H9 (cell line): Measurements from ENCODE around the gene DHRSX. TPM values are rescaled to one million over a fixed set of nuclear protein-coding genes. Genes with fewer than 3 reads are reported as not detected.

Experiments
- DNase-seq: peaks from one replicate; pipeline ENCODE4 v3.0.0-alpha.2; 2017
- H2AFZ ChIP-seq: one replicate; pipeline ENCODE4 v1.6.1; 2013; ENCODE audit warnings: mild to moderate bottlenecking, low read length, control low read depth, moderate library complexity
- H2AK5ac ChIP-seq: 2 replicates; pipeline ENCODE4 v1.6.1; 2013; ENCODE audit warnings: low read length, control low read depth, mixed read lengths; ENCODE audit not compliant: insufficient read length
- H2BK120ac ChIP-seq: one replicate; pipeline ENCODE4 v1.6.1; 2013; ENCODE audit warnings: low read depth, mild to moderate bottlenecking, low read length, control low read depth, inconsistent platforms; ENCODE audit not compliant: poor library complexity, severe bottlenecking
- H2BK12ac ChIP-seq: 2 replicates; pipeline ENCODE4 v1.6.1; 2013; ENCODE audit warnings: low read length, control low read depth, mixed read lengths, low read depth; ENCODE audit not compliant: insufficient read length
- H2BK15ac ChIP-seq: 2 replicates; pipeline ENCODE4 v1.6.1; 2013; ENCODE audit warnings: low read depth, low read length, control low read depth
- H2BK20ac ChIP-seq: one replicate; pipeline ENCODE4 v1.6.1; 2013; ENCODE audit warnings: low read depth, mild to moderate bottlenecking, low read length, control low read depth, inconsistent platforms; ENCODE audit not compliant: poor library complexity, severe bottlenecking
- H2BK5ac ChIP-seq: 2 replicates; pipeline ENCODE4 v1.6.1; 2013; ENCODE audit warnings: low read length, control low read depth, mixed read lengths; ENCODE audit not compliant: insufficient read length
- H3K14ac ChIP-seq: 2 replicates; pipeline ENCODE4 v1.6.1; 2013; ENCODE audit warnings: low read length, control low read depth; ENCODE audit not compliant: insufficient read depth
- H3K18ac ChIP-seq: 2 replicates; pipeline ENCODE4 v1.6.1; 2013; ENCODE audit warnings: low read depth, mild to moderate bottlenecking, mixed read lengths, low read length, control low read depth; ENCODE audit not compliant: insufficient read length
- H3K23ac ChIP-seq: 2 replicates; pipeline ENCODE4 v1.6.1; 2013; ENCODE audit warnings: low read length, control low read depth, mixed read lengths, low read depth; ENCODE audit not compliant: insufficient read length
- H3K23me2 ChIP-seq: 2 replicates; pipeline ENCODE4 v1.6.1; 2013; ENCODE audit warnings: low read depth, mild to moderate bottlenecking, mixed read lengths, low read length, control low read depth; ENCODE audit not compliant: insufficient read length, poor library complexity, severe bottlenecking
- H3K27ac ChIP-seq: 2 replicates; pipeline ENCODE4 v1.5.1; 2013; ENCODE audit warnings: low read length, control low read depth, mixed read lengths, low read depth; ENCODE audit not compliant: insufficient read length
- H3K27me3 ChIP-seq: 2 replicates; pipeline ENCODE4 v1.6.1; 2013; ENCODE audit warnings: low read length, control low read depth, inconsistent platforms; ENCODE audit not compliant: insufficient read depth
- H3K4ac ChIP-seq: 2 replicates; pipeline ENCODE4 v1.6.1; 2013; ENCODE audit warnings: low read depth, mild to moderate bottlenecking, control low read depth, inconsistent platforms, low read length, moderate library complexity
- H3K4me1 ChIP-seq: 2 replicates; pipeline ENCODE4 v1.6.1; 2013; ENCODE audit warnings: low read length, control low read depth, inconsistent platforms; ENCODE audit not compliant: insufficient read depth
- H3K4me2 ChIP-seq: 2 replicates; pipeline ENCODE4 v1.6.1; 2013; ENCODE audit warnings: low read length, control low read depth, mixed read lengths; ENCODE audit not compliant: insufficient read length, insufficient read depth
- H3K56ac ChIP-seq: 2 replicates; pipeline ENCODE4 v1.6.1; 2013; ENCODE audit warnings: low read depth, mild to moderate bottlenecking, mixed read lengths, low read length, control low read depth; ENCODE audit not compliant: insufficient read length
- H3K79me1 ChIP-seq: 2 replicates; pipeline ENCODE4 v1.6.1; 2013; ENCODE audit warnings: low read depth, mild to moderate bottlenecking, moderate library complexity, low read length, control low read depth, inconsistent platforms; ENCODE audit not compliant: insufficient read depth, poor library complexity, severe bottlenecking
- H3K79me2 ChIP-seq: 2 replicates; pipeline ENCODE4 v1.6.1; 2013; ENCODE audit warnings: low read length, control low read depth, inconsistent platforms; ENCODE audit not compliant: insufficient read depth
- H3K9ac ChIP-seq: 2 replicates; pipeline ENCODE4 v1.6.1; 2013; ENCODE audit warnings: low read length, control low read depth, mixed read lengths; ENCODE audit not compliant: insufficient read length; ENCODE audit errors: extremely low read depth
- H3K9me3 ChIP-seq: one replicate; pipeline ENCODE4 v1.6.1; 2013; ENCODE audit warnings: low read depth, low read length, inconsistent platforms; ENCODE audit not compliant: control insufficient read depth
- H3T11ph ChIP-seq: one replicate; pipeline ENCODE4 v1.6.1; 2013; ENCODE audit warnings: mild to moderate bottlenecking, low read length, control low read depth, inconsistent platforms
- H4K20me1 ChIP-seq: one replicate; pipeline ENCODE4 v1.6.1; 2013; ENCODE audit not compliant: control insufficient read depth, insufficient read length, insufficient read depth
- H4K5ac ChIP-seq: 2 replicates; pipeline ENCODE4 v1.6.1; 2013; ENCODE audit warnings: low read depth, mild to moderate bottlenecking, mixed read lengths, low read length, control low read depth; ENCODE audit not compliant: insufficient read length
- H4K8ac ChIP-seq: replicated peaks from 2 replicates; pipeline ENCODE4 v1.6.1; 2013; ENCODE audit warnings: low read length, control low read depth, mixed read lengths, low read depth; ENCODE audit not compliant: insufficient read length
- H4K91ac ChIP-seq: 2 replicates; pipeline ENCODE4 v1.6.1; 2013; ENCODE audit warnings: low read depth, mild to moderate bottlenecking, moderate library complexity, mixed read lengths, low read length, control low read depth; ENCODE audit not compliant: insufficient read length
- H3K27ac Mint-ChIP-seq, 3 experiments: 2 replicates in 2 of 3; 3 replicates in 1 of 3; pipeline ENCODE4 v1.8.0; 2020 to 2021; ENCODE audit warnings: mixed read lengths in 3 of 3, mild to moderate bottlenecking in 1 of 3, moderate library complexity in 1 of 3
- H3K27me3 Mint-ChIP-seq: 2 replicates; pipeline ENCODE4 v1.8.0; 2021; ENCODE audit warnings: low read depth, mild to moderate bottlenecking, moderate library complexity, mixed read lengths
- H3K36me3 Mint-ChIP-seq, 3 experiments: 2 replicates in 2 of 3; 3 replicates in 1 of 3; pipeline ENCODE4 v1.8.0; 2020 to 2021; ENCODE audit warnings: low read depth in 3 of 3, mixed read lengths in 3 of 3; ENCODE audit not compliant: insufficient read depth in 1 of 3
- H3K4me1 Mint-ChIP-seq, 2 experiments: 2 replicates each; pipeline ENCODE4 v1.8.0; 2020; ENCODE audit warnings: mixed read lengths in 2 of 2
- H3K4me3 Mint-ChIP-seq, 2 experiments: 2 replicates in 1 of 2; 3 replicates in 1 of 2; pipeline ENCODE4 v1.8.0; 2020 to 2021; ENCODE audit warnings: mild to moderate bottlenecking in 2 of 2, mixed read lengths in 2 of 2, moderate library complexity in 1 of 2
- H3K9me3 Mint-ChIP-seq, 2 experiments: 2 replicates in 1 of 2; 3 replicates in 1 of 2; pipeline ENCODE4 v1.8.0; 2020; ENCODE audit warnings: mild to moderate bottlenecking in 2 of 2, mixed read lengths in 2 of 2, moderate library complexity in 1 of 2
- WGBS: extraction: QIAGEN DNeasy Blood & Tissue Kit; methylation state at CpG from one replicate; pipeline ENCODE4 v1.1.7; 2013; ENCODE audit warnings: missing lambda C conversion rate, low lambda C conversion rate, mixed read lengths; ENCODE audit not compliant: insufficient read length; ENCODE audit errors: extremely low coverage; 5-methylcytosine and 5-hydroxymethylcytosine counted together
- total RNA-seq: library from RNA; stranded (reverse); gene quantifications from 2 replicates; pipeline ENCODE4 v1.2.1, GENCODE V29; 2021
- TF ChIP-seq, protein P1 (sequence below): fragments of 200-600 bp; sonication (generic); conservative IDR thresholded peaks from 3 replicates; pipeline ENCODE4 v1.8.0; 2021; ENCODE audit warnings: antibody characterized with exemption, mild to moderate bottlenecking

DHRSX gene
- total RNA-seq, 1 experiment from 2014 or later = 44.0 TPM

DNA sequence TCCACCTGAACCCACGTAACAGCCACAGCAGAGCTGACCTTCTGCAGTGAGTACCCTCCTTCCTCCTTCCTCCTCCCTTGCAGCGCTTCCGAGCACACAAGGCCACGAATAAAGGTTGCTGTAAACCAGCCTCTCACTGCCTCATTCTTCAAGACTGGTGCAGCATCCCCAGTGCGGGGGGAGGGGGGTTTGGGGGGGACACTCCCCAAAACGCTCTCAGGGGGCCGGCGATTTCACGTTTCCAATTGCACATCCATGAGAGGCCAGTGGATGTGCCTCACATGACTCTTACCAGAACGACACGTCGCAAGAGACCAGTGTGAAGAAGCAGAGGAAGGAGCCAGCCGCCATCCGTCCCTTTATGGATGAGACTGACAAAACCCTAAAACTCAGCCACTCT lies 5.2 kb downstream of the DHRSX start:
- TF ChIP-seq, protein P1, sequence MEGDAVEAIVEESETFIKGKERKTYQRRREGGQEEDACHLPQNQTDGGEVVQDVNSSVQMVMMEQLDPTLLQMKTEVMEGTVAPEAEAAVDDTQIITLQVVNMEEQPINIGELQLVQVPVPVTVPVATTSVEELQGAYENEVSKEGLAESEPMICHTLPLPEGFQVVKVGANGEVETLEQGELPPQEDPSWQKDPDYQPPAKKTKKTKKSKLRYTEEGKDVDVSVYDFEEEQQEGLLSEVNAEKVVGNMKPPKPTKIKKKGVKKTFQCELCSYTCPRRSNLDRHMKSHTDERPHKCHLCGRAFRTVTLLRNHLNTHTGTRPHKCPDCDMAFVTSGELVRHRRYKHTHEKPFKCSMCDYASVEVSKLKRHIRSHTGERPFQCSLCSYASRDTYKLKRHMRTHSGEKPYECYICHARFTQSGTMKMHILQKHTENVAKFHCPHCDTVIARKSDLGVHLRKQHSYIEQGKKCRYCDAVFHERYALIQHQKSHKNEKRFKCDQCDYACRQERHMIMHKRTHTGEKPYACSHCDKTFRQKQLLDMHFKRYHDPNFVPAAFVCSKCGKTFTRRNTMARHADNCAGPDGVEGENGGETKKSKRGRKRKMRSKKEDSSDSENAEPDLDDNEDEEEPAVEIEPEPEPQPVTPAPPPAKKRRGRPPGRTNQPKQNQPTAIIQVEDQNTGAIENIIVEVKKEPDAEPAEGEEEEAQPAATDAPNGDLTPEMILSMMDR = no peak
- peaks cover 13% of the 10 kb centered on the region for H3K23me2 ChIP-seq
- Mint-ChIP-seq H3K9me3 (no peaks in the 10 kb centered on the region; a peak in 1 of 5 replicates), H3K36me3 (peaks cover 13 to 40% (median 34%) of the 10 kb centered on the region in 3 experiments; a peak in 6 of 7 replicates), H3K4me3 (no peak overlapping the region), H3K27me3 (no peaks in the 10 kb centered on the region), H3K27ac (peak overlapping the region; percentile 67 to 84 (median 82); a peak in 6 of 7 replicates), H3K4me1 (peaks cover 45 to 51% of the 10 kb centered on the region in 2 experiments)
- H3K18ac ChIP-seq = no peak overlapping the region
- no peak overlapping the region for H3K9ac ChIP-seq
- no peak overlapping the region for H3K56ac ChIP-seq
- no peaks in the 10 kb centered on the region for H3K27me3 ChIP-seq
- H2BK20ac ChIP-seq = no peak overlapping the region
- no peaks in the 10 kb centered on the region for H4K20me1 ChIP-seq
- no peak overlapping the region for H4K91ac ChIP-seq
- H2BK15ac ChIP-seq = no peak overlapping the region
- peaks cover 11% of the 10 kb centered on the region for H3K4me1 ChIP-seq
- no peak overlapping the region for H3K27ac ChIP-seq
- H3K79me2 ChIP-seq = peaks cover 28% of the 10 kb centered on the region; the same call in 1 of the 2 replicates
- no peaks in the 10 kb centered on the region for H3K9me3 ChIP-seq
- H3K14ac ChIP-seq = no peak overlapping the region
- no peak overlapping the region for H3T11ph ChIP-seq
- H3K4me2 ChIP-seq = no peak overlapping the region
- H2AK5ac ChIP-seq = no peak overlapping the region
- H2BK5ac ChIP-seq = no peak overlapping the region
- no peak overlapping the region for H2AFZ ChIP-seq
- no peak overlapping the region for H4K8ac ChIP-seq
- DNase-seq = no peak
- no peak overlapping the region for H3K4ac ChIP-seq
- peaks cover 10% of the 10 kb centered on the region for H3K79me1 ChIP-seq
- no peak overlapping the region for H3K23ac ChIP-seq
- H2BK120ac ChIP-seq = no peak overlapping the region
- no peak overlapping the region for H4K5ac ChIP-seq
- no peak overlapping the region for H2BK12ac ChIP-seq
- no CpG with 5 or more reads among the region's 14 CpGs for WGBS
